IMR-90 (cell line): ENCODE results near the gene ZNF273. TPM values are rescaled to one million over a fixed set of nuclear protein-coding genes. Genes with fewer than 3 reads are reported as not detected.

Source experiments
- ATAC-seq: fragments of 200-7000 bp; cut with Tn5 transposase; 2 replicates; pipeline ENCODE4 v1.9.1; 2020; ENCODE audit warnings: low read depth, mild to moderate bottlenecking, moderate library complexity
- BruUV-seq: library from RNA; stranded (reverse); fragments of 400-500 nt; replicated peaks from 2 replicates; lab custom pipeline; 2021; lab: Mats Ljungman, UMichigan
- CTCF ChIA-PET: fragments of 300-600 bp; formaldehyde crosslinking; extraction: SDS; loops from one replicate; lab custom pipeline; 2021; ENCODE audit warnings: antibody characterized with exemption; lab: Yijun Ruan, JAX
- POLR2A ChIA-PET: fragments of 300-600 bp; sonication (Branson Sonifier 250); formaldehyde crosslinking; loops from one replicate; lab custom pipeline; 2022; ENCODE audit warnings: antibody characterized with exemption; ENCODE audit not compliant: unreplicated experiment; lab: Charles Lee
- DNase-seq: peaks from one replicate; pipeline ENCODE4 v3.0.0; 2013
- H2AFZ ChIP-seq: replicated peaks from 2 replicates; pipeline ENCODE3; 2013; ENCODE audit warnings: low read length, mild to moderate bottlenecking; ENCODE audit not compliant: poor library complexity
- H2AK5ac ChIP-seq: 2 replicates; pipeline ENCODE4 v1.6.1; 2013; ENCODE audit warnings: low read depth, low read length, inconsistent platforms
- H2AK9ac ChIP-seq: replicated peaks from 2 replicates; pipeline ENCODE3; 2013; ENCODE audit warnings: mild to moderate bottlenecking, low read depth, low read length, moderate library complexity; ENCODE audit not compliant: poor library complexity
- H2BK120ac ChIP-seq: 2 replicates; pipeline ENCODE4 v1.6.1; 2013; ENCODE audit warnings: low read depth, low read length, inconsistent platforms
- H2BK15ac ChIP-seq: 3 replicates; pipeline ENCODE4 v1.6.1; 2013; ENCODE audit warnings: low read depth, low read length, inconsistent platforms
- H2BK20ac ChIP-seq: 2 replicates; pipeline ENCODE4 v1.6.1; 2013; ENCODE audit warnings: low read depth, mild to moderate bottlenecking, inconsistent platforms, low read length, moderate library complexity
- H2BK5ac ChIP-seq: 2 replicates; pipeline ENCODE4 v1.6.1; 2013; ENCODE audit warnings: mild to moderate bottlenecking, low read depth, low read length, inconsistent platforms; ENCODE audit not compliant: poor library complexity, severe bottlenecking
- H3K14ac ChIP-seq: replicated peaks from 2 replicates; pipeline ENCODE4 v1.6.1; 2013; ENCODE audit warnings: low read depth, low read length, inconsistent platforms
- H3K18ac ChIP-seq: 2 replicates; pipeline ENCODE4 v1.6.1; 2013; ENCODE audit warnings: low read depth, low read length, control low read depth
- H3K23ac ChIP-seq: 2 replicates; pipeline ENCODE4 v1.6.1; 2013; ENCODE audit warnings: low read depth, low read length, inconsistent platforms
- H3K27ac ChIP-seq: 2 replicates; pipeline ENCODE4 v1.5.1; 2013; ENCODE audit warnings: mild to moderate bottlenecking, control low read depth, low read length; ENCODE audit not compliant: insufficient read depth
- H3K27me3 ChIP-seq: 2 replicates; pipeline ENCODE4 v1.6.1; 2013; ENCODE audit warnings: low read length; ENCODE audit not compliant: control insufficient read depth, insufficient read depth
- H3K36me3 ChIP-seq: 2 replicates; pipeline ENCODE4 v1.6.1; 2013; ENCODE audit warnings: low read length, mixed read lengths; ENCODE audit not compliant: control insufficient read depth, insufficient read depth
- H3K4ac ChIP-seq: 2 replicates; pipeline ENCODE4 v1.6.1; 2013; ENCODE audit warnings: low read depth, low read length, inconsistent platforms
- H3K4me1 ChIP-seq: 2 replicates; pipeline ENCODE4 v1.6.1; 2013; ENCODE audit warnings: low read length, mixed read lengths; ENCODE audit not compliant: control insufficient read depth, insufficient read depth
- H3K4me2 ChIP-seq: 2 replicates; pipeline ENCODE4 v1.6.1; 2013; ENCODE audit warnings: low read depth, mild to moderate bottlenecking, control low read depth, low read length, moderate library complexity
- H3K4me3 ChIP-seq: 2 replicates; pipeline ENCODE4 v1.5.1; 2013; ENCODE audit warnings: low read depth, mild to moderate bottlenecking, control low read depth, low read length, moderate library complexity; ENCODE audit not compliant: insufficient read depth
- H3K56ac ChIP-seq: 2 replicates; pipeline ENCODE4 v1.6.1; 2013; ENCODE audit warnings: low read length, inconsistent platforms; ENCODE audit not compliant: insufficient read depth; ENCODE audit errors: extremely low read depth
- H3K79me1 ChIP-seq, 2 experiments: 2 replicates each; pipeline ENCODE4 v1.6.1; 2013; ENCODE audit warnings: low read length in 2 of 2, inconsistent platforms in 1 of 2, low read depth in 1 of 2
- H3K9ac ChIP-seq: 2 replicates; pipeline ENCODE4 v1.6.1; 2013; ENCODE audit warnings: low read depth, low read length, control low read depth
- H3K9me1 ChIP-seq: 2 replicates; pipeline ENCODE4 v1.6.1; 2013; ENCODE audit warnings: low read length, inconsistent platforms; ENCODE audit not compliant: insufficient read depth
- H3K9me3 ChIP-seq: 2 replicates; pipeline ENCODE4 v1.6.1; 2013; ENCODE audit warnings: low read length; ENCODE audit not compliant: control insufficient read depth, insufficient read depth
- H4K20me1 ChIP-seq: 2 replicates; pipeline ENCODE4 v1.6.1; 2013; ENCODE audit warnings: low read length, inconsistent platforms; ENCODE audit not compliant: insufficient read depth
- H4K5ac ChIP-seq: 2 replicates; pipeline ENCODE4 v1.6.1; 2013; ENCODE audit warnings: mild to moderate bottlenecking, low read depth, low read length, control low read depth
- H4K8ac ChIP-seq, 2 experiments: 2 replicates each; pipeline ENCODE4 v1.6.1; 2013; ENCODE audit warnings: low read depth in 2 of 2, low read length in 2 of 2, control low read depth in 1 of 2, inconsistent platforms in 1 of 2
- H4K91ac ChIP-seq: 2 replicates; pipeline ENCODE4 v1.6.1; 2013; ENCODE audit warnings: low read depth, low read length, inconsistent platforms; ENCODE audit not compliant: insufficient read depth
- BHLHE40 ChIP-seq: fragments of 150-350 bp; IDR thresholded peaks from 2 replicates; pipeline ENCODE4 v1.6.1; 2016; ENCODE audit warnings: mild to moderate bottlenecking, low read depth, low read length
- MXI1 ChIP-seq: IDR thresholded peaks from 2 replicates; pipeline ENCODE4 v1.6.1; 2012; ENCODE audit warnings: low read depth, mild to moderate bottlenecking, low read length, moderate library complexity, borderline replicate concordance
- NFE2L2 ChIP-seq: fragments of 150-350 bp; IDR thresholded peaks from 2 replicates; pipeline ENCODE4 v1.6.1; 2016; ENCODE audit warnings: low read depth, mild to moderate bottlenecking, low read length
- RAD21 ChIP-seq: IDR thresholded peaks from 2 replicates; pipeline ENCODE4 v1.6.1; 2012; ENCODE audit warnings: low read length, improper control_type of control experiment
- WGBS, 2 experiments: methylation state at CpG; one replicate each; pipeline versions ENCODE4 v1.1.5 to v1.1.7; 2013; ENCODE audit warnings: missing lambda C conversion rate in 2 of 2; ENCODE audit not compliant: insufficient read length in 1 of 2; ENCODE audit errors: extremely low coverage in 2 of 2; 5-methylcytosine and 5-hydroxymethylcytosine counted together
- dilution Hi-C: fragments of 300-500 bp; cut with HindIII; formaldehyde crosslinking; loops from one replicate; pipeline ENCODE4 v1.14.3; 2018; ENCODE audit warnings: low sequenced_read_pairs; ENCODE audit not compliant: unreplicated experiment
- in situ Hi-C: fragments of 300-500 bp; cut with MboI; formaldehyde crosslinking; loops from 3 replicates; pipeline ENCODE4 v1.14.3; 2019; ENCODE audit warnings: low sequenced_read_pairs, inconsistent platforms, mixed read lengths
- intact Hi-C: fragments of 100-400 bp; cut with micrococcal nuclease; formaldehyde crosslinking; loops from 2 replicates; pipeline ENCODE4 v1.10.0; 2022
- polyA plus RNA-seq, 3 experiments: library from polyadenylated mRNA; depleted of rRNA; stranded (reverse); fragments of >200 nt; gene quantifications; 2 replicates each; pipeline ENCODE4 v1.2.3, GENCODE V29; 2012; ENCODE audit warnings: low replicate concordance in 1 of 3
- total RNA-seq: library from RNA; depleted of rRNA; stranded (reverse); fragments of >200 nt; gene quantifications from 2 replicates; pipeline ENCODE4 v1.2.3, GENCODE V29; 2012

The ZNF273 gene
- total and polyA plus RNA-seq, 2 of the 4 experiments (the other 2 are of a cell fraction), result 1.5 to 2.7 TPM

DNA sequence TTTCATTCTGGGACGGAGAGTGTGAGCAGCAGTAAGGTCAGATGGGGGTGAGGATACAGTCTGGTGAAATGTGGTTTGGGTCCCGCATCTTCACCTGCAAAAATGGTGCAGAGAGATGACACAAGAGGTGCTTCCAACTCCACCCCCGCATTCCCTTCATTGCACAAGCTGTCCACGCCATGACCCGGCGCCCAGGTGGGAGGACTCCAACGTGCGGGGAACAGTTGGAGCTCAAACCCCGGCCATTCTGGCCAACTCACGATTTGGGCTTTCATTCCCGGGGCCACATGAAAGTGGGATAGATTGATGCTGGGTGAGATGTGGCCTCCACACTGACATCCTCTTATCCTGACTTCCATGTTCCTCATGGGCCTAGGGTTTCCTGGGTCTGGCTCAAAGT, 34.6 kb upstream of the ZNF273 start:
- Histone ChIP-seq H2AK5ac (no peak overlapping the region), H3K9me1 (no peaks in the 10 kb centered on the region), H2BK20ac (no peak overlapping the region), H3K56ac (no peak overlapping the region), H3K23ac (no peak overlapping the region), H3K79me1 (no peaks in the 10 kb centered on the region), H3K4ac (no peak overlapping the region), H4K20me1 (no peaks in the 10 kb centered on the region), H3K4me3 (no peak overlapping the region), H4K91ac (no peak overlapping the region), H3K36me3 (no peaks in the 10 kb centered on the region), H3K27me3 (no peaks in the 10 kb centered on the region), H3K18ac (no peak overlapping the region), H2AK9ac (no peak overlapping the region), H3K9me3 (peaks cover 19% of the 10 kb centered on the region), H2BK120ac (no peak overlapping the region), H4K8ac (no peak overlapping the region), H3K9ac (no peak overlapping the region), H3K4me1 (no peaks in the 10 kb centered on the region), H2AFZ (no peak overlapping the region), H3K27ac (no peak overlapping the region), H2BK15ac (no peak overlapping the region), H4K5ac (no peak overlapping the region), H3K4me2 (no peak overlapping the region), H2BK5ac (no peak overlapping the region), H3K14ac (no peak overlapping the region)
- CTCF ChIA-PET, result no interaction called here
- ATAC-seq, result no peak
- no CpG with 5 or more reads among the region's 11 CpGs for WGBS, 2 experiments
- in situ Hi-C loops (no loop called here), dilution Hi-C loops (no loop called here), intact Hi-C loops (no loop called here)
- DNase-seq, result no peak
- TF ChIP-seq RAD21, result no peak
- no peak for TF ChIP-seq MXI1
- no peak for TF ChIP-seq NFE2L2
- TF ChIP-seq BHLHE40, result no peak
- POLR2A ChIA-PET, result no interaction called here
- BruUV-seq, result no TSS peak
